Measurements from ENCODE around the gene MYO7B. TPM values are rescaled to one million over a fixed set of nuclear protein-coding genes. Genes with fewer than 3 reads are reported as not detected.

MYO7B gene
- total RNA-seq, 4 donors from 2014 or later, result 0.56 TPM; not detected in 3

GRCh38 chr2:127644066-127645025 lies 108.9 kb downstream of the MYO7B start:
- no peaks in the 10 kb centered on the region for H3K9me3 ChIP-seq
- H3K27ac ChIP-seq, result no peak overlapping the region

DNA sequence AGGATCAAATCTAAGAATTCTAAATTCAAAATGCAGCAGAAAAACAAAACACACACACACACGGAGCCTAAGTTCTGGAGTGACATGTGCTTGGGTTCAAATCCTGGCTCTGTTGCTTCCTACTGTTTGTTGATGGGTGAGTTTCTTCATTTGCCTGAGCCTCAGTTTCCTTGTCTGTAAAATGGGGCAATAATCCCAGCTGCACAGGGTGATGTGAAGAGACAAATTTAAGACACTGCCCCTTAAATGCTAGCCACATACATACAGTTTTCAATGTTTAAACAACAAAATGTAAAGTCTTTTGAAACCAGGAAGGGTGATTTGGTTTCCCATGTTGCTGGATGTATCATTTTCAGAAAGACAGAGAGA lies 109.5 kb downstream of the MYO7B start:
- no peak overlapping the region for H3K27ac ChIP-seq
- peaks cover 7 to 30% of the 10 kb centered on the region in 2 donors for H3K4me1 ChIP-seq
- H3K4me3 ChIP-seq (replicated peaks in 1 of 3), result no peak overlapping the region
- no peaks in the 10 kb centered on the region for H3K27me3 ChIP-seq
- no peak for TF ChIP-seq POLR2A (IDR thresholded peaks at IDR 0.05)
- no peak for TF ChIP-seq CTCF (IDR thresholded peaks at IDR 0.05)
- 88 to 93% methylated on average over 1 of the region's 1 CpG for WGBS, 2 donors
- no peak for DNase-seq
- no peaks in the 10 kb centered on the region for H3K36me3 ChIP-seq
- intact Hi-C loops (cut with DNase I), result no loop called here
- H3K9me3 ChIP-seq, result no peaks in the 10 kb centered on the region

More at GRCh38 chr2:127644066-127645025, 108.9 kb downstream of the MYO7B start:
- DNase-seq, result no peak
- Histone ChIP-seq H3K27me3 (no peaks in the 10 kb centered on the region), H3K4me3 (replicated peaks in 1 of 3) (no peak overlapping the region), H3K4me1 (peaks cover 3 to 24% of the 10 kb centered on the region in 2 donors), H3K36me3 (no peaks in the 10 kb centered on the region)
- intact Hi-C loops (cut with DNase I), result no loop called here
- TF ChIP-seq CTCF (IDR thresholded peaks at IDR 0.05) (no peak), POLR2A (IDR thresholded peaks at IDR 0.05) (no peak)
- 88 to 90% methylated on average over 14 to 18 of the region's 19 CpGs for WGBS, 2 donors

DNA sequence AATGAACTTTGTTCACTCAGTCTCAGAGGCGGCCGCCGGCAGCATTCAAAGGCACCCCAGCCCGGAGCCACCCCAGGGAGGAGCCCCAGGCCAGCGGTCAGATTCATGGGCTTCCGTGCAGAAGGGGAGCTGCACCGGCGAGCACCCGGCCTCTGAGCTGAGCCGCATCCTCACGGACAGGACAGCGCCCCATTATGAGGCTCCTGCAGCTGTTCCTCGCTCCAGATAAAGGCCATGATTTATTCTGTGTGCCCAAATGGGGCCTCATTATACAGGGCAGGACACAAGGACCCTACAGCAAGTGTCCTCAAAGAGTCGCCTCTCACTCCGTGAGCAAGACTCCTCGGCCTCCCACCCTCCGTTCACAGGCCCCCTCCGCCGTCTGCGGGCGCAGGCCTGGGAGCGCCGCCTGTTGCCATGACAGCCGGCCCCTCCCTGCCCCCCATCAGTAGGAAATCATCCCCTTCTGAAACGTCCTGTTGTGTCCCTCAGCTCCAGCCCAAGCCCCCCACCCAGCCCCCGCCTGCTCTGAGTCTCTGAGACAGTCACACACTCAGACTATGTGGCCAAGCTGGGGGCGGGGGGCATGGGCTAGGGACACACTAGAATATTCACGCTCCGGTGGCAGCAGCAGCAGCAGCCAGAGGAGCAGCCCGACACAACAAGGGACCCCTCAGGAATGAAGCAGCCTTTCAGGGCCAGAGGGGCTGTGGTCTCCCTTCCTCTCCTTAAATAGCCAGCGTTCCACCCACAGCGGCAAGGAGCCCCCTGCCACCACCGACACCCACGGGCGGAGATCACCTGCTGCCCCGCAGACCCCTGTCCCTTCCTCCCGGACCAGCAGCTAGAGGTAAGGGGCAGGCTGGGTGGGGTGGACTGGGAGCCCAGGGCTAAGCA lies 110.2 kb downstream of the MYO7B start, which contains the start of gene GPR17:
Gene GPR17, plus strand, starts transcription at position 759 of the 897 bp plus-strand sequence. CDS start 4,583 bp downstream, outside the sequence.
- Histone ChIP-seq H3K9me3 (no peaks in the 10 kb centered on the region), H3K27ac (peak within 1 kb of the TSS in 2 of 3 donors; percentile 17 to 36), H3K36me3 (no peaks in the 10 kb centered on the region), H3K4me1 (peaks cover 7 to 33% of the 10 kb centered on the region in 2 donors), H3K4me3 (replicated peaks in 1 of 3) (no peak within 1 kb of the TSS), H3K27me3 (no peaks in the 10 kb centered on the region)
- WGBS, 2 donors, result 63 to 66% methylated on average over 18 to 33 of the region's 37 CpGs
- TF ChIP-seq POLR2A (IDR thresholded peaks at IDR 0.05), result no peak
- TF ChIP-seq CTCF (IDR thresholded peaks at IDR 0.05), result no peak
- intact Hi-C loops (cut with DNase I), result no loop called here
- DNase-seq, result no peak

- H3K4me1 ChIP-seq, result peaks cover 7 to 37% of the 10 kb centered on the region in 2 donors
- H3K4me3 ChIP-seq (replicated peaks in 1 of 3), result no peak overlapping the region
- 61 to 64% methylated on average over 21 to 24 of the region's 24 CpGs for WGBS, 2 donors
- H3K9me3 ChIP-seq, result no peaks in the 10 kb centered on the region
- no peaks in the 10 kb centered on the region for H3K27me3 ChIP-seq
- no peak for TF ChIP-seq CTCF (IDR thresholded peaks at IDR 0.05)
- no peak for TF ChIP-seq POLR2A (IDR thresholded peaks at IDR 0.05)
- peak overlapping the region in 2 of 3 donors; percentile 17 to 36 for H3K27ac ChIP-seq
- intact Hi-C loops (cut with DNase I), result no loop called here
- H3K36me3 ChIP-seq, result no peaks in the 10 kb centered on the region
- DNase-seq, result no peak
Measured at GRCh38 chr2:127646487-127647241, 111.2 kb downstream of the MYO7B start.

All from thyroid gland (tissue), 4 donors.